Lower leg skin (tissue), 3 donors: ENCODE data around the gene SKAP1.

ENCODE experiments used
- CTCF ChIP-seq, 3 donors: fragments of 450-650 bp; IDR thresholded peaks; one replicate each; pipeline ENCODE4 v1.5.1; 2016; ENCODE audit warnings: antibody characterized with exemption in 3 of 3, mild to moderate bottlenecking in 3 of 3, moderate library complexity in 2 of 3
- POLR2A ChIP-seq, 2 donors: fragments of 450-650 bp; IDR thresholded peaks; one replicate each; pipeline ENCODE4 v1.6.1; 2016 to 2017; ENCODE audit warnings: antibody characterized with exemption in 2 of 2, mild to moderate bottlenecking in 1 of 2, moderate library complexity in 1 of 2

GRCh38 chr17:48384164-48384563 lies 45.9 kb downstream of the SKAP1 start:
- no peak for TF ChIP-seq CTCF (IDR thresholded peaks at IDR 0.05)
- TF ChIP-seq POLR2A (IDR thresholded peaks at IDR 0.05), result no peak
